ENCODE measurements around the gene KRT20. TPM values are rescaled to one million over a fixed set of nuclear protein-coding genes. Genes with fewer than 3 reads are reported as not detected.
A peak's percentile ranks its signal among the peaks of the same experiment; 100 is the strongest.
"Not testable (repeated sequence)": the region's sequence is repeated elsewhere in the genome, so short reads cannot be mapped to it uniquely, and the experiment has no call there.

The KRT20 gene
- total RNA-seq, 1 experiment from 2014 or later, result 0.18 TPM

- Histone ChIP-seq H3K79me2 (ENCODE audit: low read length) (no peaks in the 10 kb centered on the region), H3K4me1 (ENCODE audit: insufficient read depth, low read length) (peaks cover 16% of the 10 kb centered on the region), H4K20me1 (ENCODE audit: low read length) (no peaks in the 10 kb centered on the region), H3F3A (ENCODE audit: low read length, unreplicated experiment) (peaks cover under 1% of the 10 kb centered on the region), H3K27ac (ENCODE audit: low read length) (no peak overlapping the region), H2AFZ (ENCODE audit: low read length) (no peak overlapping the region), H3K4me2 (ENCODE audit: low read length) (no peak overlapping the region), H3K4me3 (ENCODE audit: low read length) (no peak overlapping the region), H3K9me3 (ENCODE audit: low read length) (no peaks in the 10 kb centered on the region), H3K9ac (ENCODE audit: low read length) (no peak overlapping the region), H3K27me3 (ENCODE audit: low read length) (no peaks in the 10 kb centered on the region), H3K9me2 (replicated peaks; ENCODE audit: low read length) (no peaks in the 10 kb centered on the region), H3K36me3 (ENCODE audit: low read depth, low read length) (no peaks in the 10 kb centered on the region)
- intact Hi-C loops (cut with micrococcal nuclease), result no loop called here
- ChIA-PET CTCF (no interaction called here), POLR2A (ENCODE audit: unreplicated experiment) (no interaction called here)
- ATAC-seq, result no peak
- BruUV-seq (replicated peaks), result no TSS peak
- TF ChIP-seq, protein P1, sequence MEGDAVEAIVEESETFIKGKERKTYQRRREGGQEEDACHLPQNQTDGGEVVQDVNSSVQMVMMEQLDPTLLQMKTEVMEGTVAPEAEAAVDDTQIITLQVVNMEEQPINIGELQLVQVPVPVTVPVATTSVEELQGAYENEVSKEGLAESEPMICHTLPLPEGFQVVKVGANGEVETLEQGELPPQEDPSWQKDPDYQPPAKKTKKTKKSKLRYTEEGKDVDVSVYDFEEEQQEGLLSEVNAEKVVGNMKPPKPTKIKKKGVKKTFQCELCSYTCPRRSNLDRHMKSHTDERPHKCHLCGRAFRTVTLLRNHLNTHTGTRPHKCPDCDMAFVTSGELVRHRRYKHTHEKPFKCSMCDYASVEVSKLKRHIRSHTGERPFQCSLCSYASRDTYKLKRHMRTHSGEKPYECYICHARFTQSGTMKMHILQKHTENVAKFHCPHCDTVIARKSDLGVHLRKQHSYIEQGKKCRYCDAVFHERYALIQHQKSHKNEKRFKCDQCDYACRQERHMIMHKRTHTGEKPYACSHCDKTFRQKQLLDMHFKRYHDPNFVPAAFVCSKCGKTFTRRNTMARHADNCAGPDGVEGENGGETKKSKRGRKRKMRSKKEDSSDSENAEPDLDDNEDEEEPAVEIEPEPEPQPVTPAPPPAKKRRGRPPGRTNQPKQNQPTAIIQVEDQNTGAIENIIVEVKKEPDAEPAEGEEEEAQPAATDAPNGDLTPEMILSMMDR (conservative IDR thresholded peaks at IDR 0.05; ENCODE audit: low read depth, low read length), result no peak
- TF ChIP-seq EZH2 (IDR thresholded peaks at IDR 0.05; ENCODE audit: low read length, unreplicated experiment) (no peak), EZH2phosphoT487 (IDR thresholded peaks at IDR 0.05; ENCODE audit: borderline replicate concordance, low read length) (no peak)
- DNase-seq, result peak; percentile 45
These were observed 36.0 kb upstream of the KRT20 start for GRCh38 chr17:40921026-40921425.

DNA sequence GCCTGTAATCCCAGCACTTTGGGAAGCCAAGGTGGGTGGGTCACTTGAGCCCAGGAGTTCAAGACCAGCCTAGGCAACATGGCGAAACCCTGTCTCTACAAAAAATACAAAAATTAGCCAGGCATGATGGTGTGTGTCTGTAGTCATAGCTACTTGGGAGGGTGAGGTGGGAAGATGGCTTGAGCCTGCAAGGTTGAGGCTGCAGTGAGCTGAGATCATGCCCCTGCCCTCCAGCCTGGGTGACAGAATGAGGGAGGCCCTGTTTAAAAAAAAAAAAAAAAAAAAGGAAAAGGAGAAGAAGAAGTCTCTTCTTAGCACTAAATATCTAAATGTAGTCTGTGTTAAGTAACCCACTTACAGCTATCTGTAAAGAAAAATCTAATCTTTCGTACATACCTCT, 32.1 kb upstream of the KRT20 start:
- H3F3A ChIP-seq (ENCODE audit: low read length, unreplicated experiment); H4K20me1 ChIP-seq (ENCODE audit: low read length); H3K9me3 ChIP-seq (ENCODE audit: low read length); H3K27me3 ChIP-seq (ENCODE audit: low read length); BruUV-seq (replicated peaks); H3K36me3 ChIP-seq (ENCODE audit: low read depth, low read length); CTCF ChIA-PET; H3K9me2 ChIP-seq (replicated peaks; ENCODE audit: low read length); DNase-seq; H2AFZ ChIP-seq (ENCODE audit: low read length); H3K4me2 ChIP-seq (ENCODE audit: low read length); ATAC-seq; H3K79me2 ChIP-seq (ENCODE audit: low read length); H3K4me3 ChIP-seq (ENCODE audit: low read length); H3K9ac ChIP-seq (ENCODE audit: low read length): not testable (repeated sequence)
- H3K4me1 ChIP-seq (ENCODE audit: insufficient read depth, low read length), result peaks cover 45% of the 10 kb centered on the region
- peak overlapping the region; percentile 8; the same call in 1 of the 2 replicates for H3K27ac ChIP-seq (ENCODE audit: low read length)
- POLR2A ChIA-PET (ENCODE audit: unreplicated experiment), result interaction anchor here (0.6 kb wide), 1 partner anchor 224 kb away, joined by 6 read pairs; no protein-coding TSS in a partner anchor
- intact Hi-C loops (cut with micrococcal nuclease), result loop anchor here (10.0 kb wide), 2 partner anchors 88 to 298 kb away; partner anchors contain the start of gene KRTAP3-1

GRCh38 chr17:40916366-40916765, 31.3 kb upstream of the KRT20 start:
- ATAC-seq (no peak), DNase-seq (no peak)
- Histone ChIP-seq H3K4me3 (ENCODE audit: low read length) (no peak overlapping the region), H3K27ac (ENCODE audit: low read length) (peak overlapping the region; percentile 98), H3K4me2 (ENCODE audit: low read length) (peak overlapping the region; percentile 60; the same call in 1 of the 2 replicates), H3F3A (ENCODE audit: low read length, unreplicated experiment) (peaks cover 4% of the 10 kb centered on the region), H3K9me2 (replicated peaks; ENCODE audit: low read length) (no peaks in the 10 kb centered on the region), H3K36me3 (ENCODE audit: low read depth, low read length) (no peaks in the 10 kb centered on the region), H3K9me3 (ENCODE audit: low read length) (no peaks in the 10 kb centered on the region), H2AFZ (ENCODE audit: low read length) (no peak overlapping the region), H3K9ac (ENCODE audit: low read length) (peak overlapping the region; percentile 58), H3K4me1 (ENCODE audit: insufficient read depth, low read length) (peaks cover 48% of the 10 kb centered on the region), H4K20me1 (ENCODE audit: low read length) (no peaks in the 10 kb centered on the region), H3K79me2 (ENCODE audit: low read length) (no peaks in the 10 kb centered on the region), H3K27me3 (ENCODE audit: low read length) (no peaks in the 10 kb centered on the region)
- CTCF ChIA-PET, result no interaction called here
- no TSS peak for BruUV-seq (replicated peaks)
- POLR2A ChIA-PET (ENCODE audit: unreplicated experiment), result no interaction called here
- intact Hi-C loops (cut with micrococcal nuclease), result loop anchor here (10.0 kb wide), 2 partner anchors 88 to 298 kb away; partner anchors contain the start of gene KRTAP3-1
- TF ChIP-seq EZH2phosphoT487 (IDR thresholded peaks at IDR 0.05; ENCODE audit: borderline replicate concordance, low read length), result no peak
- TF ChIP-seq, protein P1 (conservative IDR thresholded peaks at IDR 0.05; ENCODE audit: low read depth, low read length), result no peak
- no peak for TF ChIP-seq EZH2 (IDR thresholded peaks at IDR 0.05; ENCODE audit: low read length, unreplicated experiment)
